Naive thymus-derived CD8-positive, alpha-beta T cell (primary cell): ENCODE measurements around the gene BTG3. TPM values are rescaled to one million over a fixed set of nuclear protein-coding genes. Genes with fewer than 3 reads are reported as not detected.

Experiments
- ATAC-seq, 2 donors: fragments of 150-1000 bp; cut with Tn5 transposase in 1 of 2; sonication (Bioruptor Pico), chemical (Tn5 transposase) in 1 of 2; 1 replicate in 1 of 2; 2 replicates in 1 of 2; pipeline ENCODE4 v1.10.0; 2021; ENCODE audit warnings: mild to moderate bottlenecking in 2 of 2, moderate library complexity in 2 of 2
- POLR2A ChIA-PET: fragments of 350-600 bp; sonication (Branson Sonifier 250); formaldehyde crosslinking; loops from one replicate; lab custom pipeline; 2021; ENCODE audit warnings: antibody characterized with exemption; lab: Charles Lee
- DNase-seq, 10 donors: peaks; one replicate each; pipeline versions ENCODE4 v3.0.0 to v3.0.0-alpha.2; 2020 to 2022
- H3K27ac Mint-ChIP-seq, 10 donors: one replicate each; pipeline ENCODE4 v1.8.0; 2020 to 2022; ENCODE audit warnings: mild to moderate bottlenecking in 10 of 10, mixed read lengths in 10 of 10, moderate library complexity in 4 of 10, inconsistent platforms in 1 of 10
- H3K27me3 Mint-ChIP-seq, 5 donors: one replicate each; pipeline ENCODE4 v1.8.0; 2021 to 2022; ENCODE audit warnings: mixed read lengths in 5 of 5
- H3K36me3 Mint-ChIP-seq, 3 donors: one replicate each; pipeline ENCODE4 v1.8.0; 2020 to 2022; ENCODE audit warnings: mixed read lengths in 3 of 3, mild to moderate bottlenecking in 2 of 3, inconsistent platforms in 1 of 3
- H3K4me1 Mint-ChIP-seq, 4 donors: one replicate each; pipeline ENCODE4 v1.8.0; 2021 to 2022; ENCODE audit warnings: mixed read lengths in 4 of 4
- H3K4me3 Mint-ChIP-seq, 10 donors: one replicate each; pipeline ENCODE4 v1.8.0; 2020 to 2022; ENCODE audit warnings: mild to moderate bottlenecking in 10 of 10, mixed read lengths in 10 of 10, moderate library complexity in 6 of 10, inconsistent platforms in 1 of 10
- H3K9me3 Mint-ChIP-seq, 9 donors: one replicate each; pipeline ENCODE4 v1.8.0; 2020 to 2022; ENCODE audit warnings: mixed read lengths in 9 of 9, mild to moderate bottlenecking in 3 of 9, inconsistent platforms in 1 of 9, moderate library complexity in 1 of 9
- polyA plus RNA-seq, 3 donors: library from polyadenylated mRNA; unstranded; fragments of 300-500 nt; fragmentation: Illumina TruSeq; gene quantifications; one replicate each; pipeline ENCODE4 v1.2.3, GENCODE V29; 2021
- total RNA-seq, 8 experiments: library from RNA in 2 of 8; stranded (reverse) in 2 of 8; gene quantifications; one replicate each; pipeline ENCODE4 v1.2.3 and lab custom pipeline; 2021 to 2026

The BTG3 gene
- total RNA-seq (10 to 100 TPM; 15.6 to 17.7 TPM), polyA plus RNA-seq (1 to 10 TPM; 4.2 to 7.1 (median 5.2) TPM), total RNA-seq (lab: John Stamatoyannopoulos, UW) (17.8 to 44.3 (median 29.5) reads per million in 6 experiments)

- H3K9me3 Mint-ChIP-seq, result no peaks in the 10 kb centered on the region
- H3K36me3 Mint-ChIP-seq, result peaks cover 0 to 6% (median 5%) of the 10 kb centered on the region in 3 donors
- peak within 1 kb of the TSS; percentile 82 to 99 (median 92) for H3K4me3 Mint-ChIP-seq
- POLR2A ChIA-PET, result interaction anchor here (2.3 kb wide), 1 partner anchor 207 kb away, joined by 9 read pairs; the partner anchor contains the start of gene C21orf91
- ATAC-seq, result peak; percentile 73 to 74
- peaks cover 5 to 24% (median 15%) of the 10 kb centered on the region in 4 donors for H3K4me1 Mint-ChIP-seq
- peak within 1 kb of the TSS; percentile 88 to 98 (median 94) for H3K27ac Mint-ChIP-seq
- DNase-seq, result peak; percentile 65 to 87 (median 80)
- no peaks in the 10 kb centered on the region for H3K27me3 Mint-ChIP-seq
Observed at GRCh38 chr21:17612565-17613241, at the start of gene BTG3. Gene BTG3, minus strand, starts transcription at chr21:17612901. Its CDS starts 3,757 bp downstream, at chr21:17609144.

GRCh38 chr21:17660862-17661261 lies 48.2 kb upstream of the BTG3 start:
- Mint-ChIP-seq H3K9me3 (peaks cover 0 to 2% (median 0%) of the 10 kb centered on the region in 9 donors), H3K36me3 (no peaks in the 10 kb centered on the region), H3K27ac (no peak overlapping the region), H3K4me1 (peaks cover 0 to 1% (median 0%) of the 10 kb centered on the region in 4 donors), H3K27me3 (peaks cover 10 to 36% (median 23%) of the 10 kb centered on the region in 5 donors), H3K4me3 (no peak overlapping the region)
- ATAC-seq, result no peak
- DNase-seq, result no peak
- POLR2A ChIA-PET, result no interaction called here

GRCh38 chr21:17660452-17660851 lies 47.8 kb upstream of the BTG3 start:
- H3K27ac Mint-ChIP-seq, result no peak overlapping the region
- ATAC-seq, result no peak
- no peak for DNase-seq
- H3K4me1 Mint-ChIP-seq, result no peaks in the 10 kb centered on the region
- peaks cover 0 to 3% (median 0%) of the 10 kb centered on the region in 9 donors for H3K9me3 Mint-ChIP-seq
- POLR2A ChIA-PET, result no interaction called here
- H3K36me3 Mint-ChIP-seq, result peaks cover 0 to 2% (median 0%) of the 10 kb centered on the region in 3 donors
- H3K4me3 Mint-ChIP-seq, result no peak overlapping the region
- H3K27me3 Mint-ChIP-seq, result peaks cover 10 to 40% (median 25%) of the 10 kb centered on the region in 5 donors

- no peaks in the 10 kb centered on the region for H3K4me1 Mint-ChIP-seq
- no peak overlapping the region for H3K27ac Mint-ChIP-seq
- peaks cover 0 to 3% (median 0%) of the 10 kb centered on the region in 9 donors for H3K9me3 Mint-ChIP-seq
- ATAC-seq, result no peak
- peaks cover 0 to 2% (median 0%) of the 10 kb centered on the region in 3 donors for H3K36me3 Mint-ChIP-seq
- POLR2A ChIA-PET, result no interaction called here
- H3K4me3 Mint-ChIP-seq, result no peak overlapping the region
- DNase-seq, result no peak
- peaks cover 14 to 49% (median 27%) of the 10 kb centered on the region in 5 donors for H3K27me3 Mint-ChIP-seq
Observed at GRCh38 chr21:17658931-17659330, 46.2 kb upstream of the BTG3 start.

- ATAC-seq (no peak), DNase-seq (no peak)
- Mint-ChIP-seq H3K4me3 (no peak overlapping the region), H3K9me3 (peaks cover 0 to 9% (median 4%) of the 10 kb centered on the region in 9 donors), H3K27me3 (peaks cover 4 to 25% (median 6%) of the 10 kb centered on the region in 5 donors), H3K36me3 (peaks cover 0 to 5% (median 2%) of the 10 kb centered on the region in 3 donors), H3K4me1 (no peaks in the 10 kb centered on the region), H3K27ac (peak overlapping the region in 1 of 10 donors; percentile 57)
- POLR2A ChIA-PET, result no interaction called here
Observed at GRCh38 chr21:17651526-17651925, 38.8 kb upstream of the BTG3 start.

GRCh38 chr21:17650292-17650691 lies 37.6 kb upstream of the BTG3 start:
- no peak for DNase-seq
- Mint-ChIP-seq H3K27ac (no peak overlapping the region), H3K4me1 (peaks cover 2 to 4% (median 3%) of the 10 kb centered on the region in 4 donors), H3K4me3 (no peak overlapping the region), H3K27me3 (peaks cover 2 to 19% (median 6%) of the 10 kb centered on the region in 5 donors), H3K36me3 (peaks cover 0 to 5% (median 0%) of the 10 kb centered on the region in 3 donors), H3K9me3 (peaks cover 0 to 9% (median 4%) of the 10 kb centered on the region in 9 donors)
- ATAC-seq, result no peak
- POLR2A ChIA-PET, result no interaction called here

- Mint-ChIP-seq H3K9me3 (peaks cover 0 to 9% (median 3%) of the 10 kb centered on the region in 9 donors), H3K27ac (no peak overlapping the region), H3K36me3 (peaks cover 0 to 5% (median 0%) of the 10 kb centered on the region in 3 donors), H3K4me1 (peaks cover 9 to 21% (median 13%) of the 10 kb centered on the region in 4 donors), H3K27me3 (peaks cover 0 to 11% (median 2%) of the 10 kb centered on the region in 5 donors), H3K4me3 (no peak overlapping the region)
- no peak for DNase-seq
- ATAC-seq, result no peak
- POLR2A ChIA-PET, result no interaction called here
Observed at GRCh38 chr21:17646790-17647189, 34.1 kb upstream of the BTG3 start.

GRCh38 chr21:17644186-17644585 lies 31.5 kb upstream of the BTG3 start:
- Mint-ChIP-seq H3K9me3 (peaks cover 0 to 10% (median 9%) of the 10 kb centered on the region in 9 donors), H3K4me1 (peaks cover 9 to 21% (median 13%) of the 10 kb centered on the region in 4 donors), H3K4me3 (no peak overlapping the region), H3K27ac (peak overlapping the region in 9 of 10 donors; percentile 32 to 87 (median 69)), H3K36me3 (peaks cover 0 to 11% (median 0%) of the 10 kb centered on the region in 3 donors), H3K27me3 (peaks cover 0 to 7% (median 0%) of the 10 kb centered on the region in 5 donors)
- peak in 1 of 10 donors; percentile 4 for DNase-seq
- peak in 1 of 2 donors; percentile 62 for ATAC-seq
- POLR2A ChIA-PET, result no interaction called here

GRCh38 chr21:17640821-17641220 lies 28.1 kb upstream of the BTG3 start:
- Mint-ChIP-seq H3K27ac (no peak overlapping the region), H3K9me3 (peaks cover 0 to 6% (median 0%) of the 10 kb centered on the region in 9 donors), H3K4me1 (peaks cover 12 to 21% (median 13%) of the 10 kb centered on the region in 4 donors), H3K27me3 (peaks cover 0 to 6% (median 0%) of the 10 kb centered on the region in 5 donors), H3K4me3 (no peak overlapping the region), H3K36me3 (peaks cover 0 to 10% (median 0%) of the 10 kb centered on the region in 3 donors)
- POLR2A ChIA-PET, result no interaction called here
- ATAC-seq (no peak), DNase-seq (no peak)

- Mint-ChIP-seq H3K4me1 (peaks cover 0 to 4% (median 0%) of the 10 kb centered on the region in 4 donors), H3K36me3 (peaks cover 0 to 10% (median 0%) of the 10 kb centered on the region in 3 donors), H3K27me3 (peaks cover 0 to 6% (median 0%) of the 10 kb centered on the region in 5 donors), H3K27ac (no peak overlapping the region), H3K9me3 (peaks cover 0 to 6% (median 0%) of the 10 kb centered on the region in 9 donors), H3K4me3 (no peak overlapping the region)
- POLR2A ChIA-PET, result no interaction called here
- no peak for ATAC-seq
- DNase-seq, result no peak
Observed at GRCh38 chr21:17636711-17637110, 24.0 kb upstream of the BTG3 start.

- ATAC-seq, result no peak
- no peak for DNase-seq
- POLR2A ChIA-PET, result no interaction called here
- Mint-ChIP-seq H3K4me3 (no peak overlapping the region), H3K4me1 (no peaks in the 10 kb centered on the region), H3K27ac (no peak overlapping the region), H3K9me3 (no peaks in the 10 kb centered on the region), H3K36me3 (no peaks in the 10 kb centered on the region), H3K27me3 (peaks cover 0 to 4% (median 2%) of the 10 kb centered on the region in 5 donors)
Observed at GRCh38 chr21:17631195-17631594, 18.5 kb upstream of the BTG3 start.

- ATAC-seq (no peak), DNase-seq (no peak)
- Mint-ChIP-seq H3K9me3 (no peaks in the 10 kb centered on the region), H3K4me1 (no peaks in the 10 kb centered on the region), H3K4me3 (no peak overlapping the region), H3K36me3 (no peaks in the 10 kb centered on the region), H3K27me3 (peaks cover 0 to 21% (median 7%) of the 10 kb centered on the region in 5 donors), H3K27ac (no peak overlapping the region)
- POLR2A ChIA-PET, result no interaction called here
Observed at GRCh38 chr21:17622018-17622417, 9.3 kb upstream of the BTG3 start.

- Mint-ChIP-seq H3K27me3 (no peaks in the 10 kb centered on the region), H3K4me3 (no peak overlapping the region), H3K27ac (no peak overlapping the region), H3K36me3 (no peaks in the 10 kb centered on the region), H3K9me3 (no peaks in the 10 kb centered on the region), H3K4me1 (peaks cover 0 to 5% (median 4%) of the 10 kb centered on the region in 4 donors)
- no peak for DNase-seq
- POLR2A ChIA-PET, result interaction anchor here (0.7 kb wide), 1 partner anchor 82 kb away, joined by 3 read pairs; no protein-coding TSS in a partner anchor
- no peak for ATAC-seq
Observed at GRCh38 chr21:17616831-17617230, 4.1 kb upstream of the BTG3 start.
